Posterior cingulate gyrus (tissue), 11 donors: ENCODE measurements around the gene PHYHIPL.
"Not testable (repeated sequence)": the region's sequence is repeated elsewhere in the genome, so short reads cannot be mapped to it uniquely, and the experiment has no call there.

Experiments
- DNase-seq, 10 donors: peaks; one replicate each; pipeline versions ENCODE4 v3.0.0 to v3.0.0-alpha.2; 2020 to 2021; ENCODE audit warnings: mixed read lengths in 3 of 10
- intact Hi-C: fragments of 100-400 bp; cut with DNase I; formaldehyde crosslinking; loops from one replicate; pipeline ENCODE4 v1.15.1; 2023

Gene PHYHIPL

DNA sequence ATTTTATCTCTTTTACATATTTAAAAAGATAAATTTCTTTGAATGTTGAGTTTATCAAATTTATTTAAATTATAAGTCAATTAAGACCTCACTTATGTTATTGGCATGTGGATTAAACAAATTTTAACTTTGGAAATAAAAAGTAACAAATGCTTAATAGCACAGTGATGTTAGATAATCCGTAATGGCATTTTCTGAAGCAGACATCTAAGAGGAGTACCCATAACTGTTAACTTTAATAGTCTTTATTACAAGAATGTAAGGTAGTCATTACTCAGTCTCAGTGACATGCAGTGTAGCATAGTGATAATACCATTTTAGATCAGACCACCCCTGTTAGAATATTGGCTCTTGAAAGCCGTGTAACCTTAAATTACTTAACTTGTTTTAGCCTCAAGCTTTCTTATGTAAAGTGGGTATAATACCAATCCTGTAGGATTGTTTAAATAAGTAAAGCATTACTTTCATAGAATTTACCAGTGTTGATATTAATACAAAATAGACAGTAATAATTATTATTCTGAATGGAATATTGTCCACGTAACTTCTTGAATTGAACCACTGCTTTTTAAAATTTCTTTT, 4.3 kb downstream of the PHYHIPL start:
- intact Hi-C loops = loop anchor here (2.0 kb wide), 1 partner anchor 228 kb away; no protein-coding TSS in a partner anchor
- DNase-seq = no peak

DNA sequence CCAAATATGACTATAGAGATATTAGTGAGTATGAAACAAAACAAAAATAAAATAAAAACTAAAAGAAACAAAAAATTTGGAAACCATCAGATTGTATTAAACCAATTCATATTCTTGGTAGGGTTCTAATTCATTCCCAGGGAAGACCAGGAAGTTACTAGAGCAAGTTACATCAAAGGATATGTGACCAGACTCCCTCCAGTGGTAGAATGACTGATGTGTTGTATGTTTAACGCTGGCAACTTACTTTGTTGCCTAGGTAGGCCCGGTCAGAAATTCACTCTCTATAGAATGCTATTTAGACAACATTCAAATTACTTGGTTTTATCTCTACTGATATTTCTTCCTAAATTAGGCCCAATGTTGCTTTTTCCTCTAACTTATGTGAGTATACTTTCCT, 5.2 kb downstream of the PHYHIPL start:
- intact Hi-C loops = loop anchor here (2.0 kb wide), 1 partner anchor 229 kb away; no protein-coding TSS in a partner anchor
- DNase-seq = peak in 2 of 10 donors; percentile 10 to 25

DNA sequence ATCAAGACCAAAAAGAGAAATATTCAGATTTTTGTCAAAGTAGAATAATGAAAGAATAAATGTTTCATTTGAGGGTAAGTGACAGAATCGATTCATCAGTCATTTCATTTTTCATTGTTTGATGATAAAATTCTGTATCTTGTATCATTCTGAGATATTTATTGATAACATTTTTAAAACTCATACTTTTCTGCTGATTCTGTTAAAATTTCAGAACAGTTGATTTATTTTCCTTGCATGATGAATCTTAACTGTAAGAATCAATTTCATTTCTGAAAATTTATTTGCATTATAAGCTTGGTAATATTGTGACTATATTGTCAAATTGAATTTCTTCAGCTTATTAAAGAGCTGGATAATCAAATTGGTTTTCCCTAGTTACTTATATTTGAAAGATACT, 13.9 kb downstream of the PHYHIPL start:
- no peak for DNase-seq
- intact Hi-C loops = no loop called here

DNA sequence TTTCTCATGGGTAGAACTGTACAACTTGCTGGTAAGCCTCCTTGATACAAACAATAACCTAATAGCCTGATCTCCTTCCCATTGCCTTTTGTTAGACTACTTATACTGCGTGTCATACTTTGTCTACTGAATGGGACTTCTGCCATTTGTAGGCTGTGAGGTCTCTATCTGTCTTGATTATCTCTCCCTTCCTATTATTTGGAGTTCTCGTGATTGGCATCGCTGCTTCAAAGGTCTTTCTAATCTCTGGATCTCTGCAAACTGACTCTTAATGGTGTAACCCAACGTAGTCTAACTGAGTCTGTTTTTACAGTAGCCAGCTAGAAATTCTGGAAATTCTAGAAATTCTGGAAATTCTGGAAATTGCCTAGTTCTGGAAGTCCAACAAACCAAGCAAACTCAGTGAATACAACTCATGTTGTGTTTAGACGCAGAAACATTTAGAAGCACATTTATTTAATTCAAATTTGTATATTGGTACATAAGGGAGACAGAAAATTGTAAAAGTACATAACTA, 29.8 kb downstream of the PHYHIPL start:
- intact Hi-C loops = no loop called here
- no peak for DNase-seq

DNA sequence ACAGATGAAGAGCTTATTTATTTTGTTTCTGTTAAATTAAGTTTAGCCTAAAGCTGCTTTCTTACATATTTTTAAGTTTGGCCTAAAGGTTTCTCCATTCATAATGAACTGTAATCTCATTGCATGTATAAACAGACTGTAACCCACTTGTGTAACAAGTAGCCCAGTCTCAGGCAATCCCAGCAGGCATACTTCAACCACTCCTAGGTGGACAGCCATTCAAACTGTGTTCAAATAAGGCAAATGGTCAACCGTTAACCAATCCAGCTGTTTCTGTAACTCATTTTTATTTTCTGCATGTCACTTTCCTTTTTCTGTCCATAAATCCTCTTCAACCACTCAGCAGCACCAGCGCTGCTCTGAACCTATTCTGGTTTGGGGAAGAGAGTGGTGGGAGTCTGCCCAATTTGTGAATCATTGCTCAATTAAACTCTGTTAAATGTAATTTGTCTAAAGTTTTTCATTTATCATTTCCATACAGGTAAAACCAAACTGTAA, 35.9 kb downstream of the PHYHIPL start:
- no peak for DNase-seq
- intact Hi-C loops = no loop called here

DNA sequence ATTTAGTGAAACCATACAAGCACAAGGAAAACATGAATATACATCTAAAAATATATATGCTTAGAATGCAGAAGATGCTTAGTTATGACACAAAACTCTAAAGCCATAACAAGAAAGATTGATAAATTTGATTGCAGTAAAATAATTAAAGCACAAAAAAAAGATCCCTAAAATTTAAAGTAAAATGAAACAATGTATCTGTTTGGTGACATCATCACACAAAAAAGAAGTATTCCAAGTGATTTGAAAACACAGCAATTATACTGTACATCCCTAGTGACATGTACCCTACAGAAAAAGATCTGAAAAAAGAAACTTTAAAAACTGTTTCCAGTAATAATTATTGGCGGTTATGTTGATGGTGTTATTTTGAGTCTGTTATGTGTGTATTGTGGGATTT, 37.7 kb downstream of the PHYHIPL start:
- no peak for DNase-seq
- intact Hi-C loops = no loop called here

DNA sequence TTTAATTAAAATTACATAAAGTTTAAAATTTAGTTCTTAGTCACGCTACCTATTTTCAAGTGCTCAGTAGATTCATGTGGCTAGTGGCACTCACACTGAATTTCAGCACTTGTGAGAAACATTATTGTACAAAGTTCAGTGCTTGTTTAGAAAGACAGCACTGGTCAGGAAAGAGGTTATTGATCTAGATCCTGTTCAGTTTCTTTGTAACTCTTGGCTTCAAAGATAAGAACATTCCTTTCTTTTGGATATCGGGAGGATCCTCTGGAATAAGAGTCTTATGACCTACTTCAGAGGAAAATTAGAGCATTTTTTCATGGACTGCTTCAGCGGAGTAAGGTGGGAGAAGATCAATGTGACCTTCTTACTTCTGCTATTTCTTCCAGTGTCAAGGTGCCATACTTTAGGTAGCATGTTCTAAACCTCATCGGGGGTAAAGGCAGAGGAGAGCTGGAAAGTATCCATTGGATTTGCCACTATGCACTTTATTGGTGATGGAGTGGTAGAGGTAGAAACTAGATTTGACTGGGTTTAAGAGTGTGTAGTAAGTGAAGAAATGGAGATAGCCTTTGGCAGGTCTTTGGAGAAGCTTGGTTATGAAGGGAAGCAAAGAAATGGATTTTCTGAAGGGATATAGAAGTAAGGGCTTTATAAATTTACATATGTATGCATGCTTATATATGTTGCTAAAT, 39.9 kb downstream of the PHYHIPL start:
- intact Hi-C loops = no loop called here
- DNase-seq = no peak

DNA sequence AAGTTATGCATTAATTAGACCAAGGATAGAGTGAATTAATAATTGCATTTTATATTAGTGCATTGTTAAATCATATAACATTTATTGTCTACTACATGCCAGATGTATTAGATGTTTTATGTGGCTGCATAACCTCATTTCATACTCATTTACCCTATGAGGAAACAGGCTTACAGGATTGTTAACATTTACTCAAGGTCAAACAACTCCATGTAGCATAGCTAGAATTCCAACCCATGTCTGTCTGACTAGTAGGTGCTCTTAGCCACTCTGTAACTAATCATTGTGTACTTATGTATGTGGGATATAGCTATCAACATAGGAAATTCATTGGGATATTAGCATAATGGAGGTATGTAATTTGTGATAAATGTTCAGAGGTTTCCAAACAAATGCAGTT, 46.3 kb downstream of the PHYHIPL start:
- DNase-seq = no peak
- intact Hi-C loops = no loop called here

DNA sequence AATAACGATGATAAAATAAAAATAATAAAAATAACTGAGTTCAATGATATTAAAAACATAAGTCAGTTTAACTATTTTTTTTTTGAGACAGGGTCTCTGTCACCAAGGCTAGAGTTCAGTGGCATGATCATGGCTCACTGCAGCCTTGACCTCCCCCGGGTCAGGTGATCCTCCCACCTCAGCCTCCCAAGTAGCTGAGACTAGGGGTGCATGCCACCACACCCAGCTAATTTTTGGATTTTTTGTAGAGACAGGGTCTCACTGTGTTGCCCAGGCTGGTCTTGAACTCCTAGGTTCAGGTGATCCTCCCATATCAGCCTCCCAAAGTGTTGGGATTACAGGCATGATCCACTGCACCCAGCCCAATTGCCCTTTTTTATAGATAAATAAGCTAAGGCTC, 47.2 kb downstream of the PHYHIPL start:
- DNase-seq, intact Hi-C loops: not testable (repeated sequence)

DNA sequence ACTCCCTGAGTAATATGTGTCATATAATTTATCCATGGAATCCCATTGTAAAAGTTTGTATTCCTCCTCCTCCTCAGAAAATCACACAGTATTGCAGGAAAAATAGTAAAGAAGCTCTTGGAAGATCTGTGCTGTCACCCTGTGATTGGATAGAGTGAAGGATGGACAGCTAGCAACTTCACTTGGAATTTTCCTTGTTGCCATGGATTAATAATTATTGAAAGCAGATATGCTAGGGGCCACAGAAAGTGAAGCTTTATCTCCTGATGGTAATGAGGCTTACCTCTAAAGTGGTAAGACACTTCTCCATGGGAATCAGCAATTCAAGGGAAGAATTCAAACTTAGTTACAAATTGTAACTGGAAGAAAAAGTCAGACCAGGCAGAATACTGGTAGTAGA, 48.8 kb downstream of the PHYHIPL start:
- intact Hi-C loops = no loop called here
- DNase-seq = no peak

DNA sequence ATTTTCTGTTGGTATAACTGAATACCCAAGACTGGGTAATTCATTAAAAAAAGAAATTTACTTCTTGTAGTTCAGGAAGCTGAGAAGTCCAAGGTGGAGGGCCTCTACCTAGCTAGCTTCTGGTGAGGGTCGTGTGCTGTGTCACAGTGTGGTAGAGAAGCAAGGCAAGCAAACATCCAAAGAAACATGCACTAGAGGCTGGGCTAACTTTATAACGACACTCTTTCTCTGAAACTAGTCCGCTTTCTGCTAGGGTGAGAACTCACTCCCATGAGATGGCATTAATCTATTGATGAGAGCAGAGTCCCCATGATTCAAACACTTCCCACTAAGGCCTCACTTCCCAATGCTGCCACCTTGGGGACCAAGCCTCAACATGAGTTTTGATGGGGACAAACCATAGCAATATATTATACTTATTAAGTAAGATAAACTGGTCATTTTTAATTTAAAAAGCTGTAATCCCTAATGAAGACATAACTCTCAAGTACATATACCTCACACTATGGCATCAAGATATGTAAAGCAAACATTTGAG, 50.8 kb downstream of the PHYHIPL start:
- DNase-seq = peak in 3 of 10 donors; percentile 22 to 64 (median 28)
- intact Hi-C loops = no loop called here

DNA sequence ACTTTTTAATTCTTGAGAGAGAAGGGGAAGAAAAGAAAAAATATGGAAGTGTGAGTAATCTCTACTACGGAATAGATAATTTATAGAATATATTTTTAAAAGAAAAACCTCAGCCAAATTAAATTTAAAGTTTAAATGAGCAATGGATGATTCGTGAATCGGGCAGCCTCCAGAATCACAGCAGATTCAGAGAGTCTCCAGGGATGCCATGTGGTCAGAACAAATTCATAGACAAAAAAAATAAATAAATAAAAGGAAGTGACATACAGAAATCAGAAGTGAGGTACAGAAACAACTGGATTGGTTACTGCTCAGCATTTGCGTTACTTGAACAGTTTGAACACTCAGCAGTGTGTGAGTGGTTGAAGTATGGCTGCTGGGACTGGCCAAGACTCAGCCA, 53.0 kb downstream of the PHYHIPL start:
- intact Hi-C loops = no loop called here
- DNase-seq = no peak

DNA sequence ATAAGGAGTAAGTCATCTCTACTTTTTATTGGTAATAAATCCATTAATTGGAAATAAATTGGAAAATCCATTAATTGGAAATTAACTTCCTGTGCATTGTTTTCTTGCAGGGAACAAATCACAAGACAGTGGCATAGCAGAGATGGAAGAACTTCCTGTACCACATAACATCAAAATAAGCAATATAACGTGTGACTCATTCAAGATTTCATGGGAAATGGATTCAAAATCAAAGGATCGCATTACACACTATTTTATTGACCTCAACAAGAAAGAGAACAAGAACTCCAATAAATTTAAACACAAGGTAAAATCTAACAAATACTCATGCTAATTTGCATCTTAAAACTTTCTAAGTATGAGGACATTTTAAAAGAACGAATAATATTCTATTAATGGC, 57.8 kb downstream of the PHYHIPL start:
- DNase-seq = no peak
- intact Hi-C loops = loop anchor here (2.0 to 10.0 kb wide), 2 partner anchors 281 to 449 kb away; no protein-coding TSS in a partner anchor

DNA sequence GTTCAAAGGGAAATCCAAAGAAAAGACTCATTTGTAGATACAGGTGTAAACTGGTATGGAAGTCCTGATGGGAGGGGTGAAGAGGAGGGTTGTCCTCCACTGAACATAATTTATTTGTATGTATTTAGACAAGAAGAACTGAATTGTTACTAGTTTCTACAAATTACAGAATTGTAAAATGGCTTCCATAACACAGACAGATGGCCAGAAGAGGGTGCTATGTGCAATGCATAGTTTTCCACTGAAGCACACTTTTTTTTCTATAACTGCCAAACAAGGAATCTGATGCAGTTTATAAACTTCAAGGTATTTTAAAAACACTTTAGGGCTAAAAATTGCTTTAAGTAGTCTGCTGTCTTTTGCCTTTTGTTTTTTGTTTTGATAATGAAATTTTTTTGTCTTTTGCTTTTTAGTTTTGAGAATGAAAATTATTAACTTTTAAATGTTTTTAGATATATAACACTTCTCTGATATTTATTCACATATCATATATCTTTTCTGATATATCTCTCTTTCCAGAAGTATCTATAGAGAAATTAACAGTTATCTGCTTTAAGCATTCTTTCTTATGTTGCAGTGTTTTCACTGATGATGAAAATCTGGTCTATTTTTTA, 58.5 kb downstream of the PHYHIPL start:
- intact Hi-C loops = loop anchor here (2.0 to 10.0 kb wide), 2 partner anchors 282 to 450 kb away; no protein-coding TSS in a partner anchor
- DNase-seq = peak in 1 of 10 donors; percentile 26

DNA sequence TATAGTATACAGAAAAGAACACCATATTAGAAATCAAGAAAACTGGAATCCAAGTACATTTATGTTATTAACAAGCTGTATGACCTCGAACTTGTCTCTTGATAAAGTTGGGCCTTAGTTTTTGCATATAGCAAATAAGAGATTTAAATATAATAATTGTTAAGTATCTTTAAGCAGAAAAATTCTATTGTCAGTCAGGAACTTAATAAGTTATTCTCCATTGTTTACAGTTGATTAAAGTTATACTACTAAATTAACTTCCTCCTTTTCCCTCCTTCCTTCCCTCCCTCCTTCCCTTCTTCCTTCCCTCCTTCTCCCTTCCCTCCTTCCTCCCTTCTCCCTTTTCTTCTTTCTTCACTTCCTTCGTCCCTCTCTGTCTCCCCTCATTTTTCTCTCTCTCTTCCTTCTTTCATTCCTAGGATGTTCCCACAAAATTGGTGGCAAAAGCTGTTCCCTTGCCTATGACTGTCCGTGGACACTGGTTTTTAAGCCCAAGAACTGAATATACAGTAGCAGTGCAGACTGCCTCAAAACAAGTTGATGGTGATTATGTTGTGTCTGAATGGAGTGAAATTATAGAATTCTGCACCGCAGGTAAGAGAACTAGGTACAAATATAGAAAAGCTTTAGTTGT, 59.7 kb downstream of the PHYHIPL start:
- no peak for DNase-seq
- intact Hi-C loops = loop anchor here (10.0 kb wide), 1 partner anchor 451 kb away; no protein-coding TSS in a partner anchor

DNA sequence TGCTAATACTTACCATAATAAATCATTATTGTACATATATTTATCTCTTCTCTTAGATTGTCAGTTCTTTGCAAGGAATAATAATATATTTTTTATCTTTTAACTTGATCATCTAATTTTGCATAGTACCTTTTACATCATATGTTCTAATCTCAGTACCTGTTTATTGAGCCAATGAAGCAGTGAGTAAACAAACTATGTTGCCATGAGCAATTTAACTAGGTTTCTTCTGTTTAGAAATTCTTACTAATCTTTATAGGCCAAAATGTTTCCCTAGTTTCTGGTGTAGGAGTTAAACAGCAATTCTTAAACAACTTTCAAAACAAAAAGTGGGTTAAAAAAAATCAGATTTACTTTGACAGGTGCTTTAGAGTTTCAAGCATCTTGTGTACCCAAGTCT, 61.3 kb downstream of the PHYHIPL start:
- no peak for DNase-seq
- intact Hi-C loops = loop anchor here (10.0 kb wide), 1 partner anchor 453 kb away; no protein-coding TSS in a partner anchor

DNA sequence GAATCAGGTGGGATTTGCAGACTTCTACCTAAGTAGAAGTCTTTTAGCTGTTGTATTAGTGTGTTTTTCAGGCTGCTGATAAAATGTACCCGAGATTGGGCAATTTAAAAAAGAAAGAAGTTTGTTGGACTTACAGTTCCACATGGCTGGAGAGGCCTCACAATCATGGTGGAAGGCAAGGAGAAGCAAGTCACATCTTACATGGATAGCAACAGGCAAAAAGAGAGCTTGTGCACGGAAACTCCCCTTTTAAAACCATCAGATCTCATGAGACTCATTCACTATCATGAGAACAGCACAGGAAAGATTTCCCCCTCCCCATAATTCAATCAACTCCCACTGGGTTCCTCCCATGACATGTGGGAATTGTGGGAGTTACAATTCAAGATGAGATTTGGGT, 62.7 kb downstream of the PHYHIPL start:
- intact Hi-C loops = loop anchor here (10.0 kb wide), 1 partner anchor 454 kb away; no protein-coding TSS in a partner anchor
- DNase-seq = not testable (repeated sequence)

DNA sequence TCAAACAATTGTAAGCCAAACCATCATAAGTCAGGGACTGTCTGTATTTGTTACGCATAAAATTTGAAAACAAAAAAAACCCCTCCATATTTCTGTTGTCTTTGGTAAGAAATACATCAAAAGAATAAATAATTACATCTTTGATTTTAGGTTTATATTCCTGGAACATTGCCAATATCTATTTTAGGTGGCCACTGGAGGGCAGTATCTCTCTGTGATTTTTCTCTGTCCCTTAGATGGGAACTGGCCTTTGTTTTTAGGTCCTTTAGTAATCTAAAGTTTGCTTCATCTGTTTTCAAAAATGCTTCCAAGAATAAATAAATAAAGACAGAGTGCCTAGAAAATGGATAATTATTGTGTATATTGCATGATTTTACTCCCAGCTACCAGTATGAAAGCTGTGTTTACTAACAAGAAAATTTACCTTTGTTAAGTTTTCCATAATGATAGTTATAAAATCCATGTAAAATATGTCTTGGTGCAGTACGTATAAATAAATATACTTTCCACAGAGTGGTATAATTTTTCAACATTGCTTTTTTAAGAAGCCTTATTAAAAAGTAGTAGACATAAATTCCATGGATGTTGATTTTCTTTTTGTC, 64.2 kb downstream of the PHYHIPL start:
- intact Hi-C loops = loop anchor here (2.0 to 10.0 kb wide), 4 partner anchors 124 to 382 kb away; partner anchors contain the start of gene FAM13C
- no peak for DNase-seq

DNA sequence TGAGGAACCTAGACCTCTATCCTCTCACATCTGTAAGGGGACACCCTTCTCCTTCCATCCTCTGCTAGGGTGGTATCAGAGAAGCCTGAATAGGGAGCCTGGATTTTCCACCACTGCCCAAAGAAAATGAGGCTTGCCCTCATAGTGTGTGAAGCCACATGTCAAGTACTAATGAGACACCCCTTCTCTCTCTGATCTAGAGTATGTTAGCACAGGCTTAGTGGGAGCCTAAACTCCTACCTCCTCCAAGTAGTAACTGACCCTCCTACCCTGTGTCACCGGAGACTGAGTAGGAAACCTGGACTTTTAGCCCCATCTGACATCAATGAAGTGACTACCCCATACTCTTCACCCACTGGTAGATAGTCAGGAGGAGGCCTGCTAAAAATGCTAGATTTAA, 65.6 kb downstream of the PHYHIPL start:
- DNase-seq = no peak
- intact Hi-C loops = loop anchor here (10.0 kb wide), 1 partner anchor 123 kb away; the partner anchor contains the start of gene FAM13C

DNA sequence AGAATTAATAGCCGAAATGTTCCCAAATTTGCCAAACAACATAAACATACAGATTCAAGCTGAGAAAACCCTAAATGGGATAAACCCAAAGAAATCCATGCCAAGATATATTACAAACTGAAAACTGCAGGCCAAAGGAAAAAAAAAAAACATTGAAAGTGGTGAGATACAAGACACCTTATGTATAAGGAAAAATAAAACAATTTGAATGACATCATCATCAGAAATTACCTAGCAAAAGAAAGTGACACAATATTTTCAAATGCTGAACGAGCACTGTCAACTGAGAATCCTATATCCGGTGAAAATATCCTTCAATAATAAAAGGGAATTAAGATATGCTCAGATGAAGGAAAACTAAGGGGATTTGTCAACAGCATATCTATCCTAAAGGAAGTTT, 66.5 kb downstream of the PHYHIPL start:
- intact Hi-C loops = loop anchor here (10.0 kb wide), 1 partner anchor 122 kb away; the partner anchor contains the start of gene FAM13C
- no peak for DNase-seq
